GM12891 (cell line): ENCODE results near the gene ROBO3.

Experiments used
- POLR2A ChIP-seq: IDR thresholded peaks from 2 replicates; pipeline ENCODE4 v1.6.1; 2011; ENCODE audit warnings: low read depth, low read length, control low read depth
- POLR2AphosphoS5 ChIP-seq: IDR thresholded peaks from 2 replicates; pipeline ENCODE4 v1.6.1; 2011; ENCODE audit warnings: low read depth, low read length, control low read depth
- TAF1 ChIP-seq: IDR thresholded peaks from 2 replicates; pipeline ENCODE4 v1.6.1; 2011; ENCODE audit warnings: low read depth, low read length, control low read depth

GRCh38 chr11:124863826-124864165 is 1.4 kb upstream of the ROBO3 start:
- TF ChIP-seq POLR2AphosphoS5: no peak
- TF ChIP-seq POLR2A: no peak
- no peak for TF ChIP-seq TAF1
